Measurements from ENCODE around the gene SAP30BP. TPM values are rescaled to one million over a fixed set of nuclear protein-coding genes. Genes with fewer than 3 reads are reported as not detected.

The SAP30BP gene
- total RNA-seq, 1 experiment from 2014 or later, result 96.4 TPM

- H3K4me1 Mint-ChIP-seq (ENCODE audit: low read depth, unreplicated experiment), result peaks cover 46% of the 10 kb centered on the region
- no peaks in the 10 kb centered on the region for H3K27me3 Mint-ChIP-seq (ENCODE audit: unreplicated experiment)
- DNase-seq, result no peak
- BruUV-seq (replicated peaks), result no TSS peak
- H3K36me3 Mint-ChIP-seq (ENCODE audit: insufficient read depth, unreplicated experiment), result peaks cover 43% of the 10 kb centered on the region
- CTCF ChIA-PET, result interaction anchor here (1.2 to 2.0 kb wide), 3 partner anchors 41 to 70 kb away, joined by 3 to 13 read pairs (median 9); partner anchors contain the start of gene ITGB4
- TF ChIP-seq CTCF (IDR thresholded peaks at IDR 0.05; ENCODE audit: unreplicated experiment), result no peak
- intact Hi-C loops (cut with micrococcal nuclease; ENCODE audit: unreplicated experiment), result no loop called here
- no peaks in the 10 kb centered on the region for H3K9me3 Mint-ChIP-seq (ENCODE audit: low read depth, unreplicated experiment)
- no peak overlapping the region for H3K4me3 Mint-ChIP-seq (ENCODE audit: low read depth, unreplicated experiment)
- no peak overlapping the region for H3K27ac Mint-ChIP-seq (ENCODE audit: unreplicated experiment)
Measured at GRCh38 chr17:75680431-75680830, 13.3 kb downstream of the SAP30BP start.

GRCh38 chr17:75681289-75681688, 14.2 kb downstream of the SAP30BP start:
- intact Hi-C loops (cut with micrococcal nuclease; ENCODE audit: unreplicated experiment), result no loop called here
- TF ChIP-seq CTCF (IDR thresholded peaks at IDR 0.05; ENCODE audit: unreplicated experiment), result no peak
- no peaks in the 10 kb centered on the region for H3K9me3 Mint-ChIP-seq (ENCODE audit: low read depth, unreplicated experiment)
- H3K36me3 Mint-ChIP-seq (ENCODE audit: insufficient read depth, unreplicated experiment), result peaks cover 45% of the 10 kb centered on the region
- DNase-seq, result no peak
- H3K4me1 Mint-ChIP-seq (ENCODE audit: low read depth, unreplicated experiment), result peaks cover 52% of the 10 kb centered on the region
- CTCF ChIA-PET, result interaction anchor here (0.8 to 1.0 kb wide), 2 partner anchors 26 to 67 kb away, joined by 3 read pairs; no protein-coding TSS in a partner anchor
- no peaks in the 10 kb centered on the region for H3K27me3 Mint-ChIP-seq (ENCODE audit: unreplicated experiment)
- no TSS peak for BruUV-seq (replicated peaks)
- peak overlapping the region; percentile 47 for H3K27ac Mint-ChIP-seq (ENCODE audit: unreplicated experiment)
- no peak overlapping the region for H3K4me3 Mint-ChIP-seq (ENCODE audit: low read depth, unreplicated experiment)

- BruUV-seq (replicated peaks), result no TSS peak
- Mint-ChIP-seq H3K4me1 (ENCODE audit: low read depth, unreplicated experiment) (peaks cover 59% of the 10 kb centered on the region), H3K9me3 (ENCODE audit: low read depth, unreplicated experiment) (no peaks in the 10 kb centered on the region), H3K27me3 (ENCODE audit: unreplicated experiment) (no peaks in the 10 kb centered on the region), H3K4me3 (ENCODE audit: low read depth, unreplicated experiment) (no peak overlapping the region), H3K36me3 (ENCODE audit: insufficient read depth, unreplicated experiment) (peaks cover 43% of the 10 kb centered on the region), H3K27ac (ENCODE audit: unreplicated experiment) (peak overlapping the region; percentile 88)
- DNase-seq, result peak; percentile 63
- CTCF ChIA-PET, result interaction anchor here (0.5 to 2.9 kb wide), 6 partner anchors 8 to 726 kb away, joined by 3 to 12 read pairs (median 8); partner anchors contain the start of gene ITGB4
- intact Hi-C loops (cut with micrococcal nuclease; ENCODE audit: unreplicated experiment), result no loop called here
- TF ChIP-seq CTCF (IDR thresholded peaks at IDR 0.05; ENCODE audit: unreplicated experiment), result no peak
Measured at GRCh38 chr17:75683583-75683982, 16.4 kb downstream of the SAP30BP start.

- CTCF ChIA-PET, result interaction anchor here (1.0 to 2.9 kb wide), 5 partner anchors 9 to 64 kb away, joined by 5 to 12 read pairs (median 9); partner anchors contain the start of gene ITGB4
- peaks cover 59% of the 10 kb centered on the region for H3K4me1 Mint-ChIP-seq (ENCODE audit: low read depth, unreplicated experiment)
- no peaks in the 10 kb centered on the region for H3K27me3 Mint-ChIP-seq (ENCODE audit: unreplicated experiment)
- intact Hi-C loops (cut with micrococcal nuclease; ENCODE audit: unreplicated experiment), result no loop called here
- no peaks in the 10 kb centered on the region for H3K9me3 Mint-ChIP-seq (ENCODE audit: low read depth, unreplicated experiment)
- peak overlapping the region; percentile 50 for H3K4me3 Mint-ChIP-seq (ENCODE audit: low read depth, unreplicated experiment)
- peak; percentile 27 for DNase-seq
- BruUV-seq (replicated peaks), result no TSS peak
- H3K36me3 Mint-ChIP-seq (ENCODE audit: insufficient read depth, unreplicated experiment), result peaks cover 43% of the 10 kb centered on the region
- H3K27ac Mint-ChIP-seq (ENCODE audit: unreplicated experiment), result peak overlapping the region; percentile 88
- no peak for TF ChIP-seq CTCF (IDR thresholded peaks at IDR 0.05; ENCODE audit: unreplicated experiment)
Measured at GRCh38 chr17:75684249-75684648, 17.1 kb downstream of the SAP30BP start.

Data from Calu3 (cell line).